T47D (cell line): ENCODE results near the gene FAM131A.
A peak's percentile ranks its signal among the peaks of the same experiment; 100 is the strongest.

Experiments
- DNase-seq, 2 experiments: peaks; one replicate each; pipeline versions ENCODE4 v3.0.0 to v3.0.0-alpha.2; 2011 to 2012; ENCODE audit warnings: low read depth in 1 of 2, low spot score in 1 of 2
- JUND ChIP-seq: IDR thresholded peaks from 2 replicates; pipeline ENCODE4 v1.6.1; 2012; ENCODE audit warnings: low read depth
- in situ Hi-C: cut with HindIII; loops from 2 replicates; pipeline ENCODE4 v1.10.0; 2016; ENCODE audit warnings: low sequenced_read_pairs, low pct_unique_long_range_greater_than_20kb

FAM131A gene

GRCh38 chr3:184379358-184380184 is 42.2 kb downstream of the FAM131A start, which contains the start of gene CHRD:
Gene CHRD, plus strand, starts transcription at chr3:184380054. Its CDS starts 265 bp downstream, at chr3:184380319.
- TF ChIP-seq JUND = no peak
- in situ Hi-C loops = no loop called here
- DNase-seq = no peak

GRCh38 chr3:184380185-184380626 is 42.8 kb downstream of the FAM131A start:
- DNase-seq = peak; percentile 74 to 98
- in situ Hi-C loops = no loop called here
- TF ChIP-seq JUND = no peak

- in situ Hi-C loops = no loop called here
- TF ChIP-seq JUND = no peak
- DNase-seq = no peak
Observed at GRCh38 chr3:184380627-184381260, 43.3 kb downstream of the FAM131A start.

GRCh38 chr3:184381261-184382224 is 44.1 kb downstream of the FAM131A start:
- in situ Hi-C loops = no loop called here

GRCh38 chr3:184382326-184383032 is 45.1 kb downstream of the FAM131A start:
- no peak for TF ChIP-seq JUND
- in situ Hi-C loops = no loop called here
- DNase-seq = no peak

More at GRCh38 chr3:184381261-184382224, 44.1 kb downstream of the FAM131A start:
- TF ChIP-seq JUND = no peak
- DNase-seq = no peak

- TF ChIP-seq JUND = no peak
Observed at GRCh38 chr3:184383033-184383740, 45.8 kb downstream of the FAM131A start.

GRCh38 chr3:184384342-184384741 is 46.9 kb downstream of the FAM131A start:
- in situ Hi-C loops = no loop called here
- no peak for TF ChIP-seq JUND
- DNase-seq = no peak

More at GRCh38 chr3:184383033-184383740, 45.8 kb downstream of the FAM131A start:
- DNase-seq = no peak
- in situ Hi-C loops = no loop called here

- DNase-seq = no peak
- in situ Hi-C loops = no loop called here
- no peak for TF ChIP-seq JUND
Observed at GRCh38 chr3:184384856-184385422, 47.5 kb downstream of the FAM131A start.

GRCh38 chr3:184386047-184386806 is 48.8 kb downstream of the FAM131A start:
- TF ChIP-seq JUND = no peak
- in situ Hi-C loops = no loop called here
- DNase-seq = no peak

- DNase-seq = no peak
- TF ChIP-seq JUND = no peak
- in situ Hi-C loops = no loop called here
Observed at GRCh38 chr3:184387174-184387714, 49.8 kb downstream of the FAM131A start.
